IPS-11a (cell line): ENCODE measurements around the gene CD109.
"Not testable (repeated sequence)": the region's sequence is repeated elsewhere in the genome, so short reads cannot be mapped to it uniquely, and the experiment has no call there.

Experiments used
- H3K4me3 ChIP-seq: one replicate; pipeline ENCODE4 v1.5.1; 2013; ENCODE audit warnings: low read depth, low read length, control low read depth

The CD109 gene

GRCh38 chr6:73695619-73696421 lies at the start of gene CD109:
Gene CD109, plus strand, starts transcription at chr6:73696203. Its CDS starts 13 bp downstream, at chr6:73696216.
- peak within 1 kb of the TSS; percentile 56 for H3K4me3 ChIP-seq

DNA sequence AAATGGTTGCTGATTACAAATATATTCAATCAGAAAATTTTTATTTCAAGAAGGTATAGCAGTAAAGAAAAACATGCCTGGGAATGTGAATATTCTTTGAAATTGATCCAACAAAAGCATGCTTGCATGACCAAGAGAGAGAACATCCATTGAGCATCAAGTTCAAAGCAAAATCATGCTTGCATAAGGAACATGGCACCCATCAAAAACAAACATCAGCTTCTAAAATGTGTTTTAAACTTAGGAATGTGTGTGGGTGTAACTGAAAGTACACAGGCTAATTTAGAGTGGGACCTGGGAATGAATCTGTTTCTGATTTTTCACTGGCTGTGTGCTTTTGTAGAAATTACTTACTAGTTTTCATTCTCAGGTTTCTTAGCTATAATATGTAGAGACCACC lies 47.8 kb upstream of the CD109 start:
- no peak overlapping the region for H3K4me3 ChIP-seq

- no peak overlapping the region for H3K4me3 ChIP-seq
Measured at GRCh38 chr6:73649783-73650182, 46.2 kb upstream of the CD109 start.

GRCh38 chr6:73652637-73653570 lies 43.1 kb upstream of the CD109 start:
- H3K4me3 ChIP-seq: peak overlapping the region; percentile 81

- H3K4me3 ChIP-seq: peak within 1 kb of the TSS; percentile 81
Measured at GRCh38 chr6:73653571-73654424, 42.2 kb upstream of the CD109 start, which contains the start of gene SLC17A5. Gene SLC17A5, minus strand, starts transcription at chr6:73653992. Its CDS starts 106 bp downstream, at chr6:73653886.

- no peak overlapping the region for H3K4me3 ChIP-seq
Measured at GRCh38 chr6:73655341-73655917, 40.6 kb upstream of the CD109 start.

- no peak overlapping the region for H3K4me3 ChIP-seq
Measured at GRCh38 chr6:73656531-73657145, 39.4 kb upstream of the CD109 start.

DNA sequence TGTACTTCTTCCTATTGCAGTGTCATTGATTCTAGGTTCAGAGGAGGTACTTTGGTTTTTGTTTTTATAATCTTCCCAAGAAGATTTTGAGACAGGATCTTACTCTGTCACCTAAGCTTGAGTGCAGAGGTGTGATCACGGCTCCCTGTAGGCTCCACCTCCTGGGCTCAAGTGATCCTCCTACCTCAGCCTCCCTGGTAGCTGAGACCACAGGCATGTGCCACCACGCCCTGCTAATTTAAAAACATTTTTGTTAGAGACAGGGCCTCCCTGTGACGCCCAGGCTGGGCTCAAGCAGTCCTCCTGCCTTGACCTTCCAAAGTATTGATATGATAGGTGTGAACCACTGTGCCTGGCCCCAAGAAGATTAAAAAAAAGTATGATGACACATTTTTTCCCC lies 38.8 kb upstream of the CD109 start:
- no peak overlapping the region for H3K4me3 ChIP-seq

DNA sequence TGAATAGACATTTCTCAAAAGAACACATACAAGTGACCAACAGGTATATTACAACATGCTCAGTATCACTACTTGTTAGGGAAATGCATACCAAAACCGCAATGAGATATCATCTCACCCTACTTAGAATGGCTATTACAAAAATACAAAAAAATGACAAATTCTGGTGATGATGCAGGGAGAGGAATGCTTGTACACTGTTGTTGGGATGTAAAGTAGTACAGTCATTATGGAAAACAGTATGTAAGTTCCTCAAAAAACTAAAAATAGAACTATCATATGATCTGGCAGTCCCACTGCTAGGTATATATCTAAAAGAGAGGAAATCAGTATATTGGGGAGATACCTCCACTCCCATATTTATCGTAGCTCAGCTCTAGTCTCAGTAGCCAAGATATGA lies 31.3 kb upstream of the CD109 start:
- no peak overlapping the region for H3K4me3 ChIP-seq

DNA sequence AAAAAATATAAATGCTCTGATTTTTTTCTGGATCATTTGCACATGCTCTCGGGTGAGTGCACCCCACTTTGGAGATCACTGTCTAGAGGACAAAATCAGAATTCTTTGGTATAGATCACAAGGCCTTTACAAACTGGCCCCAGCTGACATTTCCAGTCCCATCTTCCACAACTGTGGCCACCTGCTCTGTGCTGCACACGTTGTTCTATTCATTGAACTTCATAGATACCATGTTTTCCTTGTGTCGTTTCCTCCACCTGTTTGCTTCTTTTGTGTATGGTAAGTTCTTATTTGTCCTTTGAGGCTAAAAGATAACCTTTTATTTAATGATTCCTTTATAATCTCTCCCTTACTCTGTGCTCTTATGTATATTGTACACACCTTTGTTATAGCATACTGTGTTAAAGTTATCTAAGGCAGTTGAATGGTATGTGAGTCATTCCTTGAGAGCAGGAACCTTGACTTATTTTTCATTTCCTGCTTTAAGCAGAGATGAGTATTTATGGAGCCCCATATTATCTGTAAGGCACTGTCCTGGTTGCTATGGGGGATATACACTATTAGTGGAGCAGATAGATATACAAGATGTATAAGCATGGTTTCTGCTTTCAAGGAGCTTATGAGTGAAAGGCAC lies 30.2 kb upstream of the CD109 start:
- no peak overlapping the region for H3K4me3 ChIP-seq

- no peak overlapping the region for H3K4me3 ChIP-seq
Measured at GRCh38 chr6:73666393-73666792, 29.6 kb upstream of the CD109 start.

- H3K4me3 ChIP-seq: no peak overlapping the region
Measured at GRCh38 chr6:73667798-73668197, 28.2 kb upstream of the CD109 start.

- no peak overlapping the region for H3K4me3 ChIP-seq
Measured at GRCh38 chr6:73669005-73669404, 27.0 kb upstream of the CD109 start.

DNA sequence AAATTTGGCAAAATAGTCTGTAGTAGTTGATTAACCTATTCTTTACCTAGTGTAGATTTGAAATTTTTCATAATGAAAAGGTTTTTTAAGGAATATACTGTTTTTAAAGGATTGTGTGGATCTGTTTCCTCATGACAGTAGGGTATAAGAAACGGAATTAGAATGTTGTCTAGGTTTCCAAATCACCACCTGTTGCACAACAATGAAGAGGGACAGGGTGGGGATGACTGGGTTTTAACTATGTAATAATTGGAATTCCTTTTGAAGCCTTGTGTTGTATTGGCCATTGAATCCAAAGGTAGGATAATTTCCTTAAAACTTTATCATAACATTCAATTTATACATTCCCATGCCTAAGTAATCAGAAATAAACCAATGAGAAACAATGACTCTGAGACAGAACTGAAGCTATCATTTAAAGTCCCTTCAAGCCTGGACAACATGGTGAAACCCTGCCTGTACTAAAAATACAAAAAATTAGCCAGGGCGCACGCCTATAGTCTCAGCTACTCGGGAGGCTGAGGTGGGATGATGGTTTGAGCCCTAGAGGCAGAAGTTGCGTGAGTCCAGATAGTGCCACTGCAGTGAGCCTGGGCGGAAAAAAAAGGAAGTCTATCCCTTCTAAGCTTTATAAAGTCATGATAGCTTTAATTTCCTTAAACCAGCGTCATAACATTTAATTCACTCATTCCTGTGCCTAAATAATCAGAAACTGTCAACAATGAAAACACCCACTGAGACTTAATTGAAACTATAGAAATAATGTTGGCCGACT lies 23.9 kb upstream of the CD109 start:
- H3K4me3 ChIP-seq: no peak overlapping the region

GRCh38 chr6:73675466-73676098 lies 20.4 kb upstream of the CD109 start:
- no peak overlapping the region for H3K4me3 ChIP-seq

- H3K4me3 ChIP-seq: no peak overlapping the region
Measured at GRCh38 chr6:73679009-73679408, 17.0 kb upstream of the CD109 start.

- not testable (repeated sequence) for H3K4me3 ChIP-seq
Measured at GRCh38 chr6:73679846-73680245, 16.2 kb upstream of the CD109 start.

GRCh38 chr6:73680289-73680918 lies 15.6 kb upstream of the CD109 start:
- H3K4me3 ChIP-seq: no peak overlapping the region
